GM18951 (cell line): ENCODE measurements around the gene H2BK1.

Experiments
- POLR2A ChIP-seq: IDR thresholded peaks from 4 replicates; pipeline ENCODE4 v1.6.1; 2011; ENCODE audit warnings: mild to moderate bottlenecking; ENCODE audit not compliant: insufficient read length, insufficient read depth; ENCODE audit errors: extremely low read depth
- in situ Hi-C: fragments of 300-500 bp; cut with MboI; formaldehyde crosslinking; loops from one replicate; pipeline ENCODE4 v1.12.0; 2022; ENCODE audit warnings: low sequenced_read_pairs, mixed read lengths, inconsistent platforms; ENCODE audit not compliant: unreplicated experiment

The H2BK1 gene

DNA sequence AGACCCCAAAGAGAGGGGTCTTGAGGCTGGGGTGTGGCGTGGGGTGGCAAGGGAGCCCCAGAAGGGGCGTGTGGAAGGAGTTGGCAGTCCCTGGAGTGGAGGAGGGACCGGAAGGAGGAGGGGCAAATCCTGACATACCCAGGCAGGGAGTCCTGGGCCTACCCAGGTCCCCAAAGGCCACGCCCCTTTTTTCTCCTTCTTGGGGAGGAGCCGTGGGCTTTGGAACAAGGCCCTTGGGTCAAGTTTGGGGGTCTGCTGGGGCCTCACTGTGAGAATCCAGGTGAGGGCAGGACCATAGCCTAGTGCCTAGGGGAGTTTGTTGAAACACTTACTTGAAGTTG is 39.4 kb upstream of the H2BK1 start:
- no peak for TF ChIP-seq POLR2A
- in situ Hi-C loops, result loop anchor here (10.0 kb wide), 1 partner anchor 85 kb away; the partner anchor contains the start of gene GBX1

DNA sequence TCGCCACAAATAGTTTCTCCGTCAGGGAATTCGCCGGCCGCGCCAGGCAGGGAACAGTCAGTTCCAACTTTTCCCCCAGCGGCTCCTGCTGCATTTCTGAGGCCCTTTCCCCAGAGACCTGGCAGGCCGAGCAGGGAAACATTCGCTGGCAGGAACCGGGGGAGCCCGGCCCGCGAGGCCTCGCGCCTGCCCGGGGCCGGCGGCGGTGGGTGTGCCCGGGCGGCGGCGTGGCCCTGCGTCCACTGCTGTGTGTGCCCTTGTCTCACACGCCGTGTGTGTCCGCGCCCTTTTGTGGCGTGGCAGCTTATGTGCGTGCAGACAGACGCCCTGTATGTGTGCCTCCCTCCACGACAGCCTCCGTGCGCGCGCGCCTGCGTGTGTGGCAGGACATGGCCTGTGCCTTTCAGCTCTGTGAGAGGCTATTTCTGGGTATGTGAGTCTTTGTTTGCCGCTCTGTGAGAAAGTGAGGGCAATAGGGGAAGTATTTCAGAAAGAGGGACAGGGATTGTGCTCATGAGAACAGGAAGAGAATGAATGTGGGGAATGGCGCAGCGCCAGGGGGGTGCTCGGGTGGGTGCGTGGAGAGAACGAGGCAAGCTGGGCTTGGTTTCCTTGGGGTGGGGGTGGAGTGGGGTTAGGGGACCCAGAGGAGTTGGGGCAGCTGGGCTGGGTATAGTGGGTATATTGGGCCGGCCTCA is 38.9 kb upstream of the H2BK1 start:
- in situ Hi-C loops, result no loop called here
- no peak for TF ChIP-seq POLR2A

DNA sequence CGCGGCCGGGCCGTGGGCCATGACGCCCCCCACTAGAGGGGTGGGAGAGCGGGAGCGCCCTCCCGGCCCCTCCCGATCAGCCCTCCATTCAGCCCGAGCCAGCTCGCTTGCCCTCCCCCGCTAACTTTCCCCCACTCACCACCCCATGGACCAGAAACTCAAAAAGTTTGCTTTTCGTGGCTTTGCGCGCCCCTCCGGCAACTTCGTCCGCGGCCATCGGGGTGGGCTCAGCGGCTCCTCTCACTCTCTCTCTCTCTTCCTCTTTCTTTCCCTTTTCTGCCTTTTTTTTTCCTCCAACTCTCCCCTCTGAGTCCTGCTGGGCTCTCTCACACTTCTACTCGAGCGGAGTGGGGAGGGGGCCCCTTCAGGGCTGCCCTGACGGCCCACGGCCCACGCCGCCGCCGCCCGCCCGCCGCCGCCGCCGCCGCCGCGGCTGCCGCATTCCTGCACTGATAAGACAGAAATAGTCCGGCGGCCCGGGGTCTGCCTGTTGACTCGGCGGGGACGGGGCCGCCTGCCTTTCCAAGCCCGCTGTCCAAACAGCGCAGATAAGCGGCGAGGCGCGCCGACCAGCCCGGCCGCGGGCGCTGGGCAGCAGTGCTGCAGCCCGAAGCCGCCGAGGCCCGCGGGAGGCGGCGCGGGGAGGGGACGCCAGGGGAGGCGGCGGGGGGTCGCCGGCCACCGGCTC is 38.2 kb upstream of the H2BK1 start, which contains the start of gene SMARCD3:
SMARCD3 (minus strand) TSS at position 349 of the 688 bp plus-strand sequence; CDS start at position 217, 132 bp downstream.
- no peak for TF ChIP-seq POLR2A
- in situ Hi-C loops, result no loop called here

DNA sequence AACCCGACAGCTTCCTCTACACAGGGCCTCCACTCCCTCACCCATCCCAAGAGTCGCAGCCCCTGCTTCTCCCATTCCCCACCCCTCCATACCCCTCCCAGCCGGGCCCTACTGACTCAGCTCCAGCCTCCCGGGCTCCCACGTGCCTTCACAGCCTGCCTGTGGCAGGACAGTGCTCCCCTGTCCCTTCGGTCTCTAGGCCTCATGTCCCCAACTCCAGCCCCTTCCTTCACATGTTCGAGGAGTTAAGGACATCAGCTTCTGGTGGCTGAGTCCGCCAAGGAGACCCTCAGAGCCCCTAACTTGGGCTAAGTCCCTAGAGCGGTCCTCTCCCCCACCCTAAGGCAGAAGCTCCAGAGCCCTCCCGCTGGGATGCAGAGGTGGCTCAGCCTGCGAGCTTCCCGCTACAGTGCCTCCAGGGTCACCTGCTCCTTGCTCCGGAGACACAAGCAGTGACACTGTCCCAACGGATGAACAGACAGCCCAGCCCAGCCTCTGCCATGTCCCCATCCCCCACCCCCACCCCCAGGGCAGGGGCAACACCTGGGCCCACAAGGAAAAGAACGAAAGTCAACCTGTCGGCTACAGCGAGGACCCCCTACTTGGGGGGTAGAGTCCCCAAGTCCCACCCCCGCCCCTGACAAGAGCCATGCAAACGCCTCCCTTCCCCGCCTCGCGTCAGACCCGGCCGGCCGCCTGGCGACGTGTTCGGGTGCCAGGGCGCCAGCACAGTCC is 37.5 kb upstream of the H2BK1 start:
- in situ Hi-C loops, result no loop called here
- no peak for TF ChIP-seq POLR2A

DNA sequence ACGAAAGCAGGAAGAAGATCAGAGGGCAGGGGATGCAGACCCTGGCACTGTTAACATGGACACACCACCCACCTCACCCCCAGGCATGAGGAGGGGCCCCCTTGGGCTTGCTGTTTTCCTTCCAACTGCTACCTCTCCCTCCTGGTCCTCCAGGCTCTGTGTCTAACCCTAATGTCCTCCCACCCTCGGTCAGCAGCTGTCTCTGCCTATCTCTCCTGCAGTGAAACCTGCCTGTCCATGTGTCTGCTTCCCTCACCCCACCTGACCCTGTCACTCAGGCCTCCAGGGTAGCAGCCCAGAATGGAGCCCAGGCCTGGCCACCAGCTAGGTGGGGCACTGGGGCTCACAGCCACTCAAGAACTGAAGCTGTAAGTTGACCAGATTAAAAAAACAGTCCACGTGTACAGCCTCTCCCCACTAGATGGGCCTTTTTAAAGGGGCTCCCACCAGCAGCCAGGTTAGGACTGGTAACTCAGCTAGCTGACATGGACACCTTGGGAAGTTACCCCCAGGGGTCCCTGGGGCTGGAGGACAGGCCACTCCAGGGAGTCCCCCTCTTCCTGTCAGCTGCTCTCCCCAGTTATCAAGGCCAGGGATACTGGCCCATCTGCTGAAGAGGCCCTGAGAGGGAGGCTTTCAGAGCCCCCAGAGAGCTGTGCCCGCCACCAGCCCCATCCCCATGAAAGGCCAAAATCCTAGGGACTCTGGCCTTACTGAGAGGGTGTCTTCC is 36.7 kb upstream of the H2BK1 start:
- in situ Hi-C loops, result no loop called here
- TF ChIP-seq POLR2A, result no peak

DNA sequence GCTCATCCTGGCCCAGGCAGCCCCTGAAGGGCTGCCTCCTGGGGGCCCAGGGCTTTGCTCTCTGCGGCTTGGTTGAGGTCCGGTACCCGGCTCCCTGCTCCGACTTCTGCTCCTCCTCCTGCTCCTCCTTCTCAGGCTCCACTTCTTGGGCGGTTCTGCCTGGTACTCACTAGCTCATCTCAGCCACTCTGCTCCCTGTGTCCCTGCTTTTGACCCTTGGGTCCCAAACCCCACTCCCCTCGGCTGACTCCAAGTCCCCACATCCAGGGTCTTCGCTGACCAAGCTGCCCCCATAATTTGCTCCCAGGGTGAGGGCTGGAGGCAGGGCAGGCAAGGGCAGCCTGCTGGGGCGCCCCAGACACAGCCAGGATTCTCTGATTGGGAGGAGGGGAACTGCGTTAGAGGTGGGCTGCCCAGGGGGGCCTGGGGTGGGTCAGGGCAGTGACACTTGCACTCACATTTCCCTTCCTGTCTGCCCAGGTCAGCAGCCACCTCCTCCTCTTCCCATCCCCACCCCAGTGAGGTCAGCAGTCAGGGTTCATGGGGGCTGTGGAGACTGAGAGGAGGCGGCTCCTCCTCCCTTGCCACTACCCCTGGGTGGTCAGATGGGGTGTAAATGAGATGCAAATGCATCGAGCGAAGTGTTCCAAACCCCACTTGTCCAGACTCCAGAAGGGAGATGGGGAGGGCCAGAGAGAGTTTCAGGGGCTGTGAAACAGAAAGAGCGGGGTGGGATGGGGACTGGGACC is 36.0 kb upstream of the H2BK1 start:
- no peak for TF ChIP-seq POLR2A
- in situ Hi-C loops, result no loop called here

DNA sequence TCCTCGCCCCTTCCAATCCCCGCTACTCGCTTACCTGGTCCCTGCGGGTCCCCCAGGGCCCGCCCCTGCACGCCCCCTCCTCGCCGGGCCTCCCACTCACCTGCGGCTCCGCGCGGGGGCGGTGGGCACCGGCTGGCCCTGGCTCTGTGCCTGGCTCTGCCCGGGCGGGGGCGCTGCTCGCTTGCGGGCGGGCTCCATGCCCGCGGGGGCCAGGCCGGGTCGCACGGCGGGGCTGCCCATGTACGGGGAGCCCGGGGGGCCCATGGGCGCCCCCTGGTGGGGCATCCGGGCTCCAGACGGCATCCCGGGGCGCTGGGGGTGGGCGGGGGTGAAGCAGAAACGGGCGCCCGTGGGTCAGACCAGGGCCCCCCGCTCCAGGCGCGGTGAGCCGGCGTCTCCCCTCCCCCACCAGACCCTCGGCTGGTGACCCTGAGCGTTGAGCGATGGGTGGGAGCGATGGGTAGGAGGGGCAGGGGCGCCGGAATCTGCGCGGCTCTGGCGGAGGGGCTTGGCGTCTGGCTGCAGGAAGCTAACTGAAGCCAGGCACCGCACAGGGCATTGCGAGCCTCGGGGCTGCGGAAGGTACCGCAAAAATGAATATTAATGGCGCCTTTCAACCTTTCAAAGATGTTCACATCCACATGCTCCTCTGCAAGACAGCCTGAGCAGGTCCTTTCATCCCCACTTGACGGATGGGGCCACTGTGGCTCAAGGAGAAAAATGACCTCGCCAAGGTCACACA is 35.2 kb upstream of the H2BK1 start:
- in situ Hi-C loops, result no loop called here
- no peak for TF ChIP-seq POLR2A

DNA sequence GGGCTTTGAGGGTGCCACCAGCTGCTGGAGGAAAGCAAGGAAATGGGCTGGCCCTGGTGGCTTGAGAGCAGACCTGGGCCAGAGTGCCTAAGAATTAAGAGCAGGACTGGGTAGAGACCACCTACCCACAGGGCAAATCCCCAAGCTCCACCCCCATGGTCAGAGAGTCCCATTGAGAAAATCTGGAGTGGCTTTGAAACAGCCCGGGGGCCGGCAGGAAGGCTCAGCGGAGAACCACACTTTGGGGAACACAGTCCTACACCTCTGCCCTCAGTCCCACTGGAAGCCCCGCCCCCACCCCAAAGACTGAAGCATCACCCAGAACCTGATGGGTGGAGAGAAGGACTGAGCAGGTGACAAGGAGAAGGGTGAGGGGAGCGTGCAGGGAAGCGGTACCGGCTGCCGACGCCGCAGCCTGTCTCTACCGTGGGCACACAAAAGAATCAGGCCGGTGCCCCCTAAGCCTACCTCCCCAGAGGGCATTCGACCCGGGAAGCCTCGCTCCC is 34.6 kb upstream of the H2BK1 start:
- in situ Hi-C loops, result no loop called here
- no peak for TF ChIP-seq POLR2A

DNA sequence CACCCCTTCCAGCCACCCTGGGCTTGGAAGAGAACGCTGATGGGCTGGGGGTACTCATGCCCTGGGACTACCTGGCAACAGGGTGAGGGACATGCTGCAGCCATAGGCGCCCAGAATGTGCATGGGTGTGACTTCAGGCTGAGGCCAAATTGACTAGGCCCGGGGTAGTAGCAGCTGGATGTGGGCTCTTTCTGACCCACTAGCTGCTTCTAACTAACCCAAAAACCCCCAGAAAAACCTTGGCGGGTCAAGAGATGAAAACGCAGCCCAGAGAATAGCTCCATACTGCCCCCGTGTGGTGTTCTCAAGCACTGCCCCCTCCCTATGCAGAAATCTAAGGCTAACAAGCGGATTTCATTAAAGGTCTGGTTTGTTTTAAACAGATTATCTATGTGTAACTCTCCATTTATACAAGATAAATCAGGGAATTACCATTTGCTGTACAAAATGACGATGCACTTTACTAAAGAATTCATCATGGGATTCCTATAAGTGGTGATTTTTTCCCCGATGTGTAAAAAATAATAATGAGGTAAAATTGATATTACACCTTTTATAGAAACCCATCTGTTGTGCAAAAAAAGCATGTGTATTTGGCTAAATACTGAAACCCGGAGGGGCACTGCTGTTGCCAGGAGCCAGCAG is 34.0 kb upstream of the H2BK1 start:
- in situ Hi-C loops, result no loop called here
- TF ChIP-seq POLR2A, result no peak

DNA sequence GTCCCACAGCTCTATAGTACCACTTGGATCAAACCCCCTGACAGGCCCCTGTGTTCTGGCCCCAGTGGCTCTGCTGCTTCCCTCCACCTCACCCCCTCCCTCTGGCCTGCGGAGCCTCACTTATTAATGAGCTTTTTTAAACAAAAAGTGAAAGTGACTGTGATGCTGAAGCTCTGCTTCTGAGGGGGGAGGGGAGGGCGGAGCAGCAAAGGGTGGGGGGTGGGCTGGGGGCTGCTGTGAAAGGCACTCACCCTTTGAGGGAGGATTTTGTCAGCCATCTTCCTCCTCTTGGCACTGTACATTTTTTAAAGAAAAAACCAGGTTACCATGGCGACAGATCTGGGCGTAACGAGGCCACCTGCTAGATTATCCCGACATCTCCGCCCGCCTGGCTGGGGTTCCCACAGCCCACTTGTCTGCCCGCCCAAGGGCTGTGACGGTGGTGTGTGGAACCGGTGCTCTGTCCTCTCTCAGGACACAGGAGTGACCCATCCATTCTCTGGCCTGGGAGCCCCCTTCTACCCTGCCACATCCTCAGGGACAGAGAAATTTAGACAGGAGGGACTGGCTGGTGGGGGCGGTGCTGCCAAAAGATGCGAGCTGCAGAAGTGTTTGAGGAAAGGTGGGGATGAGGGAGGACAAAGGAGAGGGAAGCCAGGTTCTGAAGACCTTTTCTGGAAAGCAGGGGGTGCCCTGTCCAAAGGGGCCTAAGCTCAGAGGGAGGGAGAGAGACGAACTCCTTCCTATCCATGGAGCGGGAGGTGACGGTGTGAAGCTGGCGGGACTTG is 33.3 kb upstream of the H2BK1 start:
- no peak for TF ChIP-seq POLR2A

DNA sequence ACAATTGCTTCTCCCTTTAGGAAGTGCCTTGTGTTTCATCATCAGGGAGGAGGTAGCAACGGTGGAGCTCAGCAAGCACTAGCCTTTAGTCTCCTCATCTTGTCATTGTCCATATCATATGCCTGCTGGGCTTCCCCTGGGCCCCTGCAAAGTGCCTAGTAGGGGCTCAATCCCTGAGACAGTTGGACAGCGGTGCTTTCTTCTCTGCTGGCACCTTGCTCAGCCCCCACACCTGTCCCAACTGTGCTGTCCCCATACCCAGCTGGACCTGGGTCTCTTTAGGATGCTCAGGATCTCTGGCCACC is 32.7 kb upstream of the H2BK1 start:
- TF ChIP-seq POLR2A, result no peak
- in situ Hi-C loops, result no loop called here

More for the DNA sequence above, 33.3 kb upstream of the H2BK1 start:
- in situ Hi-C loops, result no loop called here
